Pancreas (tissue), 10 donors: ENCODE data around the gene CLASP1. TPM values are rescaled to one million over a fixed set of nuclear protein-coding genes. Genes with fewer than 3 reads are reported as not detected.

Experiments
- ATAC-seq, 4 donors: fragments of 200-7000 bp; cut with Tn5 transposase; one replicate each; pipeline versions ENCODE4 v1.8.0 to v1.9.1; 2020; ENCODE audit warnings: mild to moderate bottlenecking in 4 of 4, moderate library complexity in 4 of 4
- DNase-seq, 6 donors: peaks; one replicate each; pipeline ENCODE4 v3.0.0-alpha.2; 2020
- FAIRE-seq: peaks from 2 replicates; lab custom pipeline; 2012; peaks lifted over from hg19 to GRCh38; lab: Jason Lieb, UNC
- H3K27ac ChIP-seq, 4 donors: fragments of 200-600 bp; sonication (generic); 1 replicate in 3 of 4; 2 replicates in 1 of 4; pipeline versions ENCODE4 v1.5.0 to v1.8.0; 2020
- H3K27me3 ChIP-seq, 4 donors: fragments of 200-600 bp; one replicate each; pipeline ENCODE4 v1.8.0; 2021
- H3K36me3 ChIP-seq, 3 donors: fragments of 200-600 bp; sonication (generic) in 1 of 3; one replicate each; pipeline versions ENCODE4 v1.5.0 to v1.8.0; 2020 to 2021
- H3K4me1 ChIP-seq, 3 donors: fragments of 200-600 bp; one replicate each; pipeline ENCODE4 v1.8.0; 2021
- H3K4me3 ChIP-seq, 4 donors: fragments of 200-600 bp; sonication (generic) in 2 of 4; one replicate each; pipeline versions ENCODE4 v1.5.0 to v1.8.0; 2020 to 2021
- H3K9me3 ChIP-seq, 4 donors: fragments of 200-600 bp; one replicate each; pipeline ENCODE4 v1.8.0; 2021
- WGBS, 2 donors: extraction: QIAGEN DNeasy Blood & Tissue Kit; methylation state at CpG; one replicate each; pipeline ENCODE4 v1.1.7; 2013; 5-methylcytosine and 5-hydroxymethylcytosine counted together
- intact Hi-C, 3 donors: fragments of 100-400 bp; cut with DNase I; formaldehyde crosslinking; loops; one replicate each; pipeline versions ENCODE4 v1.11.1 to v1.14.2; 2022
- polyA plus RNA-seq, 2 donors: library from polyadenylated mRNA; stranded (reverse); fragments of 200-250 nt; gene quantifications; one replicate each; pipeline ENCODE4 v1.2.3, GENCODE V29; 2013
- total RNA-seq, 6 donors: library from RNA; stranded (reverse); fragmentation: NEBNext Ultra II Directional in 4 of 6; extraction: Animal tissue kit (Norgen Biotek cat#: 25700) in 4 of 6; gene quantifications; one replicate each; pipeline versions ENCODE4 v1.2.1 to v1.2.4, GENCODE V29; 2021 to 2023
- TF ChIP-seq, protein P1 (sequence below), 4 donors: fragments of 200-600 bp; sonication (generic) in 3 of 4; IDR thresholded peaks; one replicate each; pipeline versions ENCODE4 v1.5.0 to v1.8.0; 2021; ENCODE audit warnings: antibody characterized with exemption in 4 of 4
- donor health status: healthy with polysubstance abuse.
- donor health status: DM: no; HTN: no; CAD: no; lungs with moderate emphysema.
- donor health status: DM: no; HTN: no; CAD: no.
- donor health status: control.
- donor health status: control.
- donor health status: Bipolar disorder and iron deficiency.
- donor health status: DM: yes; HTN: yes; CAD: no.
- donor health status: DM: no; HTN: no; CAD: no.
- donor health status: DM: no; HTN: no; CAD: no.
- donor health status: DM: yes; HTN: yes; CAD: no.

The CLASP1 gene
- total and polyA plus RNA-seq, 8 donors, result 8.9 to 34.5 (median 21.3) TPM

- intact Hi-C loops, result no loop called here
- no peak for DNase-seq
- FAIRE-seq, result no peak
Measured at GRCh38 chr2:121338281-121338680, 311.0 kb downstream of the CLASP1 start.

GRCh38 chr2:121336528-121337294 is 312.6 kb downstream of the CLASP1 start:
- DNase-seq, result no peak
- H3K36me3 ChIP-seq, result peaks cover 0 to 24% (median 4%) of the 10 kb centered on the region in 3 donors
- H3K4me3 ChIP-seq, result no peak overlapping the region
- TF ChIP-seq, protein P1, sequence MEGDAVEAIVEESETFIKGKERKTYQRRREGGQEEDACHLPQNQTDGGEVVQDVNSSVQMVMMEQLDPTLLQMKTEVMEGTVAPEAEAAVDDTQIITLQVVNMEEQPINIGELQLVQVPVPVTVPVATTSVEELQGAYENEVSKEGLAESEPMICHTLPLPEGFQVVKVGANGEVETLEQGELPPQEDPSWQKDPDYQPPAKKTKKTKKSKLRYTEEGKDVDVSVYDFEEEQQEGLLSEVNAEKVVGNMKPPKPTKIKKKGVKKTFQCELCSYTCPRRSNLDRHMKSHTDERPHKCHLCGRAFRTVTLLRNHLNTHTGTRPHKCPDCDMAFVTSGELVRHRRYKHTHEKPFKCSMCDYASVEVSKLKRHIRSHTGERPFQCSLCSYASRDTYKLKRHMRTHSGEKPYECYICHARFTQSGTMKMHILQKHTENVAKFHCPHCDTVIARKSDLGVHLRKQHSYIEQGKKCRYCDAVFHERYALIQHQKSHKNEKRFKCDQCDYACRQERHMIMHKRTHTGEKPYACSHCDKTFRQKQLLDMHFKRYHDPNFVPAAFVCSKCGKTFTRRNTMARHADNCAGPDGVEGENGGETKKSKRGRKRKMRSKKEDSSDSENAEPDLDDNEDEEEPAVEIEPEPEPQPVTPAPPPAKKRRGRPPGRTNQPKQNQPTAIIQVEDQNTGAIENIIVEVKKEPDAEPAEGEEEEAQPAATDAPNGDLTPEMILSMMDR (IDR thresholded peaks at IDR 0.05), result no peak
- WGBS, 2 donors, result 90% methylated on average over 18 of the region's 18 CpGs
- no peaks in the 10 kb centered on the region for H3K27me3 ChIP-seq
- no peak for FAIRE-seq
- peaks cover 0 to 4% (median 0%) of the 10 kb centered on the region in 3 donors for H3K4me1 ChIP-seq
- intact Hi-C loops, result no loop called here
- H3K9me3 ChIP-seq, result no peaks in the 10 kb centered on the region
- ATAC-seq, result no peak
- peak overlapping the region in 1 of 4 donors; percentile 33 for H3K27ac ChIP-seq

More at GRCh38 chr2:121338281-121338680, 311.0 kb downstream of the CLASP1 start:
- ATAC-seq, result no peak
- peaks cover 0 to 25% (median 4%) of the 10 kb centered on the region in 3 donors for H3K36me3 ChIP-seq
- no peak overlapping the region for H3K27ac ChIP-seq
- H3K4me3 ChIP-seq, result no peak overlapping the region
- no peaks in the 10 kb centered on the region for H3K9me3 ChIP-seq
- H3K27me3 ChIP-seq, result no peaks in the 10 kb centered on the region
- 90 to 91% methylated on average over 20 of the region's 20 CpGs for WGBS, 2 donors
- TF ChIP-seq, protein P1 (IDR thresholded peaks at IDR 0.05), result no peak
- H3K4me1 ChIP-seq, result peaks cover 0 to 4% (median 0%) of the 10 kb centered on the region in 3 donors

GRCh38 chr2:121335294-121336290 is 313.7 kb downstream of the CLASP1 start:
- Histone ChIP-seq H3K27me3 (no peaks in the 10 kb centered on the region), H3K9me3 (no peaks in the 10 kb centered on the region), H3K36me3 (peaks cover 0 to 13% (median 4%) of the 10 kb centered on the region in 3 donors), H3K4me3 (no peak overlapping the region), H3K27ac (peak overlapping the region in 1 of 4 donors; percentile 33), H3K4me1 (peaks cover 0 to 4% (median 0%) of the 10 kb centered on the region in 3 donors)
- WGBS, 2 donors, result 40 to 45% methylated on average over 22 of the region's 22 CpGs
- FAIRE-seq, result no peak
- intact Hi-C loops, result no loop called here
- TF ChIP-seq, protein P1 (IDR thresholded peaks at IDR 0.05), result no peak
- peak; percentile 71 to 82 (median 80) for ATAC-seq
- DNase-seq, result peak in 3 of 6 donors; percentile 39 to 56 (median 53)

DNA sequence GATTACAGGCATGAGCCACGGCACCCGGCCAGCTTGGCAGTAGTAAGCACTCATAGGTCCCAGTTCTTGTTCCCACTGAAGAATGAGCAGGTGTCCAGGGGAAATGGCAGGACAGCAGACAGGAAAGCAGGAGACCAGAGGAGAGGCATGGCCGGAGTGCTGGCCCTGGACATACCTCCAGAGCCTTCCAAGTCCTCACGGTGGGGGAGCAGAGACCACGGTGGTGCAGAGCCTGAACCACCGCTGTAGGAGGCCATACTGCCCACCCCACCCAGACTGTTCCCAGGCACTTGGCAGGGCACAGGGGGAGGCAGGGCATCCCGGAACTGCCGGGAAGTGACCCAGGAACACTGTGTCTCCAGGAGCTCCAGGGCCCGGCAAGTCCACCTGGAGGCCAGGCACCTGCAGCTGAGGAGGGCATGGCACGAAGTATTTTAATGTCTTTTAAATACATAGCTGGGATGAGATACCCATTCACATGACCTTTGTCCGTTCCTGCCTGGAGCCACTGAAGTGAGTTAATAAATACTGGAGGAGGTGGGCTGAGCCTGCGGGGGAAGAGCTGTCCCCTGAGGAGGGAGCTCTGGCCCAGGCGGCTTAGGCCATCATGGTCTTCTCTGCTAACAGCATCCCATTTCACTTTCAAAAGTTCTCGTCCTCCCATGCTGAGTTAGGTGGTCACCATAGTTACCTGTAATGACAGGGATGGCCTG is 314.5 kb downstream of the CLASP1 start:
- Histone ChIP-seq H3K4me3 (no peak overlapping the region), H3K36me3 (peaks cover 0 to 6% (median 4%) of the 10 kb centered on the region in 3 donors), H3K4me1 (peaks cover 0 to 4% (median 0%) of the 10 kb centered on the region in 3 donors), H3K27ac (peak overlapping the region in 1 of 4 donors; percentile 29), H3K27me3 (no peaks in the 10 kb centered on the region), H3K9me3 (no peaks in the 10 kb centered on the region)
- TF ChIP-seq, protein P1 (IDR thresholded peaks at IDR 0.05), result no peak
- peak in 2 of 6 donors; percentile 32 to 48 for DNase-seq
- no peak for FAIRE-seq
- 50 to 62% methylated on average over 14 of the region's 14 CpGs for WGBS, 2 donors
- peak; percentile 28 to 58 (median 48) for ATAC-seq
- intact Hi-C loops, result no loop called here
